ENCODE results near the gene PRKAR1A. TPM values are rescaled to one million over a fixed set of nuclear protein-coding genes. Genes with fewer than 3 reads are reported as not detected.
A peak's percentile ranks its signal among the peaks of the same experiment; 100 is the strongest.

PRKAR1A gene
- total RNA-seq, 1 experiment from 2014 or later: 158 TPM

GRCh38 chr17:68532826-68533225, 20.6 kb downstream of the PRKAR1A start (continued):
- no peak for TF ChIP-seq AFF4 (CRISPR knock-in tag; IDR thresholded peaks at IDR 0.05; ENCODE audit: borderline replicate concordance)
- no peak for TF ChIP-seq NFATC4 (CRISPR knock-in tag; IDR thresholded peaks at IDR 0.05)
- TF ChIP-seq OVOL2 (CRISPR knock-in tag; IDR thresholded peaks at IDR 0.05; ENCODE audit: borderline replicate concordance): no peak
- TF ChIP-seq NFE2L1 (CRISPR knock-in tag; IDR thresholded peaks at IDR 0.05): no peak
- TF ChIP-seq SMAD4 (CRISPR knock-in tag; IDR thresholded peaks at IDR 0.05): no peak
- no peak for TF ChIP-seq ZNF396 (CRISPR knock-in tag; IDR thresholded peaks at IDR 0.05; ENCODE audit: borderline replicate concordance)
- no peak for TF ChIP-seq PREB (CRISPR knock-in tag; IDR thresholded peaks at IDR 0.05; ENCODE audit: borderline replicate concordance)
- TF ChIP-seq MYBL2 (CRISPR knock-in tag; IDR thresholded peaks at IDR 0.05): no peak
- no peak for TF ChIP-seq ZNF138 (CRISPR knock-in tag; conservative IDR thresholded peaks at IDR 0.05)
- TF ChIP-seq JUN (CRISPR knock-in tag; IDR thresholded peaks at IDR 0.05): no peak
- TF ChIP-seq TCF7 (CRISPR knock-in tag; IDR thresholded peaks at IDR 0.05; ENCODE audit: low read depth): no peak
- no peak for TF ChIP-seq ERG (CRISPR knock-in tag; IDR thresholded peaks at IDR 0.05)
- TF ChIP-seq NR3C1 (CRISPR knock-in tag; conservative IDR thresholded peaks at IDR 0.05; ENCODE audit: low read depth): no peak
- TF ChIP-seq PRRX2 (CRISPR knock-in tag; IDR thresholded peaks at IDR 0.05): no peak
- TF ChIP-seq MLX (CRISPR knock-in tag; IDR thresholded peaks at IDR 0.05): no peak
- TF ChIP-seq, protein P1, sequence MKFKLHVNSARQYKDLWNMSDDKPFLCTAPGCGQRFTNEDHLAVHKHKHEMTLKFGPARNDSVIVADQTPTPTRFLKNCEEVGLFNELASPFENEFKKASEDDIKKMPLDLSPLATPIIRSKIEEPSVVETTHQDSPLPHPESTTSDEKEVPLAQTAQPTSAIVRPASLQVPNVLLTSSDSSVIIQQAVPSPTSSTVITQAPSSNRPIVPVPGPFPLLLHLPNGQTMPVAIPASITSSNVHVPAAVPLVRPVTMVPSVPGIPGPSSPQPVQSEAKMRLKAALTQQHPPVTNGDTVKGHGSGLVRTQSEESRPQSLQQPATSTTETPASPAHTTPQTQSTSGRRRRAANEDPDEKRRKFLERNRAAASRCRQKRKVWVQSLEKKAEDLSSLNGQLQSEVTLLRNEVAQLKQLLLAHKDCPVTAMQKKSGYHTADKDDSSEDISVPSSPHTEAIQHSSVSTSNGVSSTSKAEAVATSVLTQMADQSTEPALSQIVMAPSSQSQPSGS (CRISPR knock-in tag; IDR thresholded peaks at IDR 0.05; ENCODE audit: borderline replicate concordance, low read depth): no peak
- TF ChIP-seq, protein P2, sequence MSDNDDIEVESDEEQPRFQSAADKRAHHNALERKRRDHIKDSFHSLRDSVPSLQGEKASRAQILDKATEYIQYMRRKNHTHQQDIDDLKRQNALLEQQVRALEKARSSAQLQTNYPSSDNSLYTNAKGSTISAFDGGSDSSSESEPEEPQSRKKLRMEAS (CRISPR knock-in tag; IDR thresholded peaks at IDR 0.05): no peak

- ATAC-seq (no peak), DNase-seq (ENCODE audit: low spot score) (no peak)
- Mint-ChIP-seq H3K4me3 (no peak overlapping the region), H3K9me3 (no peaks in the 10 kb centered on the region), H3K36me3 (peaks cover 50% of the 10 kb centered on the region), H3K27me3 (ENCODE audit: low read depth) (no peaks in the 10 kb centered on the region), H3K27ac (peak overlapping the region; percentile 76), H3K4me1 (no peaks in the 10 kb centered on the region)
- ChIA-PET CTCF (interaction anchor here (0.6 to 1.6 kb wide), 17 partner anchors 14 to 505 kb away, joined by 3 to 46 read pairs (median 4); partner anchors contain the start of genes FAM20A, PRKAR1A and WIPI1), POLR2A (interaction anchor here (0.6 kb wide), 1 partner anchor 264 kb away, joined by 3 read pairs; no protein-coding TSS in a partner anchor)
- TF ChIP-seq TCF7 (CRISPR knock-in tag; IDR thresholded peaks at IDR 0.05; ENCODE audit: low read depth) (no peak), JUN (CRISPR knock-in tag; IDR thresholded peaks at IDR 0.05) (no peak), EMX1 (CRISPR knock-in tag; IDR thresholded peaks at IDR 0.05) (no peak), TP53 (CRISPR knock-in tag; IDR thresholded peaks at IDR 0.05) (no peak), ZNF423 (CRISPR knock-in tag; IDR thresholded peaks at IDR 0.05) (no peak)
- TF ChIP-seq, protein P3, sequence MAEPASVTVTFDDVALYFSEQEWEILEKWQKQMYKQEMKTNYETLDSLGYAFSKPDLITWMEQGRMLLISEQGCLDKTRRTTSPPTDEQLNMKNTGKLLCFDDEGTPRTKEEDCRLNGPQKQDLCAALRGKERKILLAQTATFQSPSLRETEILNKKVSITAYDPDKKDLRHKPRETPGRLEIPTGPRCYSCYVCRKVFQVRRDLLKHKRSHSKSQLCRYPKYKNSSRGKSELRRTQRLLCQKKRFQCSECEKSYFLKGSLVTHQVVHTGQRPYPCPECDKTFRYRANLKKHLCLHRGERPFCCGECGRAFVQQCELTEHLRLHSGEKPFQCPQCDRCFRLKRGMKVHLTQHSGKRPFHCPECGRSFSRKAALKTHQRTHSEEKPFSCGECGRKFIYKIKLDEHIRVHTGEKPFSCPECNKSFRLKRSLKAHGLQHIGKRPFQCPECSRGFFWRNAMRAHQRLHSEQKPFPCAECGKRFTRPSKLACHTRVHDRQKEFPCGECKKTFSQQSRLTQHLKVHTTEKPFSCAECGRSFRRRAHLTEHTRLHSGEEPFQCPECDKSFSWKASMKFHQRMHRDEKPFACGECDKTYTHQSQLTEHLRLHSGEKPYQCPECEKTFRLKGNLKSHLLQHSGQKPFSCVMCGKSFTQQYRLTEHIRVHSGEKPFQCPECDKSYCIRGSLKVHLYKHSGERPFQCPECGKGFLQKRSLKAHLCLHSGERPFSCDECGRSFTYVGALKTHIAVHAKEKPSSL (CRISPR knock-in tag; conservative IDR thresholded peaks at IDR 0.05): no peak
- TF ChIP-seq, protein P4, sequence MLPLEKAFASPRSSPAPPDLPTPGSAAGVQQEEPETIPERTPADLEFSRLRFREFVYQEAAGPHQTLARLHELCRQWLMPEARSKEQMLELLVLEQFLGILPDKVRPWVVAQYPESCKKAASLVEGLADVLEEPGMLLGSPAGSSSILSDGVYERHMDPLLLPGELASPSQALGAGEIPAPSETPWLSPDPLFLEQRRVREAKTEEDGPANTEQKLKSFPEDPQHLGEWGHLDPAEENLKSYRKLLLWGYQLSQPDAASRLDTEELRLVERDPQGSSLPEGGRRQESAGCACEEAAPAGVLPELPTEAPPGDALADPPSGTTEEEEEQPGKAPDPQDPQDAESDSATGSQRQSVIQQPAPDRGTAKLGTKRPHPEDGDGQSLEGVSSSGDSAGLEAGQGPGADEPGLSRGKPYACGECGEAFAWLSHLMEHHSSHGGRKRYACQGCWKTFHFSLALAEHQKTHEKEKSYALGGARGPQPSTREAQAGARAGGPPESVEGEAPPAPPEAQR (CRISPR knock-in tag; IDR thresholded peaks at IDR 0.05): no peak
Measured at GRCh38 chr17:68533887-68534694, 21.9 kb downstream of the PRKAR1A start.

Measured in WTC11 (cell line).